GM19043 (cell line): ENCODE data around the gene CALR.

ENCODE experiments used
- ATAC-seq: cut with Tn5 transposase; IDR thresholded peaks from one replicate; pipeline ENCODE4 v1.9.1; 2021; ENCODE audit warnings: low read depth; ENCODE audit not compliant: unreplicated experiment

CALR gene

GRCh38 chr19:12933287-12934072 is 4.9 kb upstream of the CALR start, which contains the start of gene FARSA:
FARSA (minus strand) TSS chr19:12933711; CDS start chr19:12933696, 15 bp downstream.
- no peak for ATAC-seq

GRCh38 chr19:12935071-12935470 is 3.3 kb upstream of the CALR start:
- no peak for ATAC-seq

- no peak for ATAC-seq
Measured at GRCh38 chr19:12936582-12936981, 1.8 kb upstream of the CALR start.

- no peak for ATAC-seq
Measured at GRCh38 chr19:12937093-12937926, 1.1 kb upstream of the CALR start.

- ATAC-seq: no peak
Measured at GRCh38 chr19:12938779-12939601, 581 bp downstream of the CALR start.

GRCh38 chr19:12939975-12940423 is 1.6 kb downstream of the CALR start:
- ATAC-seq: no peak

GRCh38 chr19:12940897-12941296 is 2.5 kb downstream of the CALR start:
- ATAC-seq: no peak

GRCh38 chr19:12943437-12944044 is 5.1 kb downstream of the CALR start:
- ATAC-seq: no peak

- no peak for ATAC-seq
Measured at GRCh38 chr19:12944104-12944674, 5.8 kb downstream of the CALR start.

GRCh38 chr19:12945479-12946091 is 7.2 kb downstream of the CALR start, which contains the start of gene RAD23A:
RAD23A (plus strand) TSS chr19:12945862; CDS start chr19:12945949, 87 bp downstream.
- peak; percentile 59 for ATAC-seq

GRCh38 chr19:12946092-12946721 is 7.8 kb downstream of the CALR start:
- peak; percentile 20 for ATAC-seq

GRCh38 chr19:12946731-12947496 is 8.5 kb downstream of the CALR start:
- ATAC-seq: no peak

GRCh38 chr19:12947702-12948611 is 9.5 kb downstream of the CALR start:
- no peak for ATAC-seq

GRCh38 chr19:12948612-12949362 is 10.4 kb downstream of the CALR start:
- ATAC-seq: no peak

- no peak for ATAC-seq
Measured at GRCh38 chr19:12949363-12950283, 11.2 kb downstream of the CALR start.
